ENCODE data around the gene SLC35B3.

DNA sequence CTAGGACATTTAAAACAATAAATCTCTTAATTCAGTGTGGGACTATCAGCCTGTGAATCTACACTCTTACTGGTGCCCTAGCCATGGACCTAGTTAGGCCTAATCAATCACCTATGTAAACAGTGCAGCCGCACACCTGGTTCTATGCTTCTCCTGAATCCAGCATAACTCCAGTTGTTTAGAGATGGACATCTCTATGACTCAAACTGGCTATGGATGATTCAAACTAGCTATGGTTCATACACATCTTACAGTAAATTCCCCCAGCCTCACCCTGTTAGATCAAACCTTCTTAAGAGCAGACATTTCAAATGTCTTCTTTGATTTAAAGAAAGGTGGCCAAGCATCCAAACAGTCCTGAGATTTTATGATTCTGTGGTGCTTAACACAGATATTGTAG is 34.7 kb downstream of the SLC35B3 start:
- TF ChIP-seq, protein P1, sequence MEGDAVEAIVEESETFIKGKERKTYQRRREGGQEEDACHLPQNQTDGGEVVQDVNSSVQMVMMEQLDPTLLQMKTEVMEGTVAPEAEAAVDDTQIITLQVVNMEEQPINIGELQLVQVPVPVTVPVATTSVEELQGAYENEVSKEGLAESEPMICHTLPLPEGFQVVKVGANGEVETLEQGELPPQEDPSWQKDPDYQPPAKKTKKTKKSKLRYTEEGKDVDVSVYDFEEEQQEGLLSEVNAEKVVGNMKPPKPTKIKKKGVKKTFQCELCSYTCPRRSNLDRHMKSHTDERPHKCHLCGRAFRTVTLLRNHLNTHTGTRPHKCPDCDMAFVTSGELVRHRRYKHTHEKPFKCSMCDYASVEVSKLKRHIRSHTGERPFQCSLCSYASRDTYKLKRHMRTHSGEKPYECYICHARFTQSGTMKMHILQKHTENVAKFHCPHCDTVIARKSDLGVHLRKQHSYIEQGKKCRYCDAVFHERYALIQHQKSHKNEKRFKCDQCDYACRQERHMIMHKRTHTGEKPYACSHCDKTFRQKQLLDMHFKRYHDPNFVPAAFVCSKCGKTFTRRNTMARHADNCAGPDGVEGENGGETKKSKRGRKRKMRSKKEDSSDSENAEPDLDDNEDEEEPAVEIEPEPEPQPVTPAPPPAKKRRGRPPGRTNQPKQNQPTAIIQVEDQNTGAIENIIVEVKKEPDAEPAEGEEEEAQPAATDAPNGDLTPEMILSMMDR (IDR thresholded peaks at IDR 0.05): no peak
- no peak for TF ChIP-seq ZFX (IDR thresholded peaks at IDR 0.05; ENCODE audit: borderline replicate concordance)

All from 22Rv1 (cell line).